T-helper 9 cell (primary cell): Measurements from ENCODE around the gene ABCB1.
"Not testable (repeated sequence)": the region's sequence is repeated elsewhere in the genome, so short reads cannot be mapped to it uniquely, and the experiment has no call there.

ENCODE experiments used
- DNase-seq: peaks from one replicate; pipeline ENCODE4 v3.0.0-alpha.2; 2020

The ABCB1 gene

DNA sequence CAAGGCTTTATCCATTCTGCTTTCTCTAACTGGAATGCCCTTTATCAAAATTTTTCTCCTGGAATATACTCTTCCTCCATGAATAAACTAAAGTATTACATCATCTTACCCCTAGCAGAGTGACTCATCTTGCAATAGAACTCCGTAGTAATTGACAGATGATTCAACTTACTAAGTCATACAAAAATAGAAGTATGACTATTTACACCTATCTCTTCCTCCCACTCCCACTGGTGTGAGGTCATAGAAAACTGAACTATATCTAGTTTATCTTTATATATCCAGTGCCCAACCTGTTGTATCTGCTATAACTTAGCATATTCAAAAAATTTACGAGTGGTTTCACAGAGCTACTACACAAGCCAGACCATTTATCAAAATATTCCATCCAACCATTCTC is 26.1 kb downstream of the ABCB1 start:
- no peak for DNase-seq

DNA sequence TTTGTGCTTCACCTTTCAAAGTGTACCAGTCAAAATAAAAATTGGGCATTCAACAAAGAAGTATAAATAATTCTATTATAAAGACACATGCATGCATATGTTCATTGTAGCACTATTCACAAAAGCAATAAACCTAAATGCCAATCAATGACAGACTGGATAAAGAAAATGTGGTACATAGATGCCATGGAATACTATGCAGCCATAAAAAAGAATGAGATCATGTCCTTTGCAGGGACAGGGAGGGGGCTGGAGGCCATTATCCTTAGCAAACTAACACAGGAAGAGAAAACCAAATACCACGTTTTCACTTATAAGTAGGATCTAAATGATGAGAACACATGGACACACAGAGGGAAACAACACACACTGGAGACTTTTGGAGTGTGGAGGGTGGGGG is 28.2 kb downstream of the ABCB1 start:
- not testable (repeated sequence) for DNase-seq

DNA sequence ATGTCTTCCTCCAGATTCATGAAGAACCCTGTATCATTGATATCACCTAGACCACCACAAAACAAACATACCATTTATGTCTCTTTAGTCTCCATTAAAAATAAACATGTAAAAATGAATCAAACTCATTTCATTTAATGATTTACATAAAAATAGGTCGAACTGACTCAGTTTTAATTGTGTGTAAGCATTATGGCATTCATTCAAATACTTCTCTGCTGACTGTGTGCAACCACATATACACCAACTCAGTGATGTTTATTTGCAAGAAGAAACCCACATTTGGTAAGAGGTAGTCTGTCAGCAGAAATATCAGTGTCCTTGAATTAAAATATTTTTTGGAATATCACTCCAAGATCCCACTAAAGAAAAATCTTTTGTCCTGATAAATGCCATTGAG is 30.5 kb downstream of the ABCB1 start:
- DNase-seq: no peak

DNA sequence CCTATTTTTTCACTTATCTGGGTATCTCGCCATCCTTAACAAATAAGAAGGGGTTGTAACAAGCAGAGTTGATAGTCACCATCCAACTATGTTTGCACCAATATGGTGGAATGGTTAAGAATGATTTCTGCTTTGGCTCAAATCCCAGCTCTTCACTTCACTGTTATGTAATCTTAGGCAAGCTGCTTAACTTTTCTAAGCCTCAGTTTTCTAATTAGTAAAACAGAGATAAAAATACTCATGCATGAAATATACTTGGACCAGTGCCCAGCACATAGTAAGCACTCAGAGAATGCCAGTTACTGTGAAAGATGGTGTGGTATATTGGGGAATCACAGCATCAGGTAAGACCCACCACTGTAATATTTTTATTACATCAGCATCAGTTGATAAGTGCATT is 33.6 kb downstream of the ABCB1 start:
- no peak for DNase-seq

DNA sequence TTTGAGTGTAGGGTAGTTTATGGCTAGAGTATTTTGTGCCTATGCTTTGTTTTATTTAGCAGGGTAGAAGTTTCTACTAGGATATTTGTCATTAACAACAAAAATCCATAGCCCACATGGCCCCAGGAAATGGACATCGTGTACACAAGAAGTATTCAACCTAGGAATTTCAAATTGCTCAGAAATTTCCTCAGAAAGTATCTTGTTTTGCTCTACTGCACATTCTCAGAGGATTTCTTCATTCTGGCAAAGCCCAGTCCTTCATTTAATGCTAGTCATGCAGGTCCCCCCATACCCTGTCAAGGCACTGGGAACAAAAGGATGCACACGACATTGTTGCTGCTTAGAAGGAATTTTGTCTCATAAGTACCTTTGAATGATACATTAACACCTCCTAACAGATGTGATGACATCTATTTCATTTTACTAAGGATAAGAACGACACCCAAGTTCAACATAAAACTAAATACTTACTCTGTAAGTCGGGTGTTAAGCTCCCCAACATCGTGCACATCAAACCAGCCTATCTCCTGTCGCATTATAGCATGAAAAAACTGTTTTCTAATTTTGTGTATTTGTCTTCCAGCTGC is 34.3 kb downstream of the ABCB1 start:
- no peak for DNase-seq

DNA sequence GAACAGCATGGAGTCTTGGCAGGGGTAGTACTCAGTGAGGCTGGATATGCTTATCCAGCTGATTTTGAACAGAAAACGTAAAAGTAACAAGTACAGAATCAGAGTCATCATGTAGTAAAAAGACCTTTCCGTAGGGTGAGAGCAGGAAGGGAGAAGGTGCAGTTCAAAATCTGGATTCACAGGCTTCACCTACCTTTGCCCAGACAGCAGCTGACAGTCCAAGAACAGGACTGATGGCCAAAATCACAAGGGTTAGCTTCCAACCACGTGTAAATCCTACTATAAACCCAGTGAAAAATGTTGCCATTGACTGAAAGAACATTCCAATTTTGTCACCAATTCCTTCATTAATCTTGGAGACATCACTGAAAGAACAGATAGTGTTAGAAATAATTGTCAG is 34.8 kb downstream of the ABCB1 start:
- DNase-seq: no peak

DNA sequence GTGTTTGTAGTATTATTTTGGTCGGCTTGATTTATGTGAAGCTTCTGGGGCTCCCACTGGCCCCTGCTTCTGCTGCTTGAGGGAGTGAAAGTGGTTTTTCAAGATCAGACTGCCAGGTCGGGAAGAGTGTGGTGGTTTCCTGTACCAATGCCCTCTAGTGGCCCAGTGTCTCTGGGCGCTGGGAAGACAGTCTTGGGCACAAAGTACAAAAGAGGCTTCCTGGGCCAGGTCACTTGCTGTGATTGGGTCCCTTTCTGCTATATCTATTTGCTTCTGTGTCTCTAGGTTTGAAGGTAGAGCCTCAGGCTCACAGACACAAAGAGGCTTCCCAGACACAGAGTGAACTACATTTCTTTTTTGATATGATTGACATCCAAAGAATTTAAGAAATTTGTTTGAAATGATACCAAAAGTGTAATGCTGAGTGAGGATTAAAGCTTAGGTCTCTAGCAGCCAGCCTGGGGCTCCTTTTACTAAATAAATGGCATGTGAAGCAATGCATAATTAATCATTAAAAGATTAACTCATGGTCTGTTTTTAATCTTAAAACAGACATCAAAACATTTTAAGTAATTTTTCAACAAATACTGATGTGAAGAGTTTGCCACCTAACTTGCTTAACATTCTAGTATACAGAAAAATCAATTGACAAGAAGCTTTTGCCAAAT is 36.3 kb downstream of the ABCB1 start:
- no peak for DNase-seq

DNA sequence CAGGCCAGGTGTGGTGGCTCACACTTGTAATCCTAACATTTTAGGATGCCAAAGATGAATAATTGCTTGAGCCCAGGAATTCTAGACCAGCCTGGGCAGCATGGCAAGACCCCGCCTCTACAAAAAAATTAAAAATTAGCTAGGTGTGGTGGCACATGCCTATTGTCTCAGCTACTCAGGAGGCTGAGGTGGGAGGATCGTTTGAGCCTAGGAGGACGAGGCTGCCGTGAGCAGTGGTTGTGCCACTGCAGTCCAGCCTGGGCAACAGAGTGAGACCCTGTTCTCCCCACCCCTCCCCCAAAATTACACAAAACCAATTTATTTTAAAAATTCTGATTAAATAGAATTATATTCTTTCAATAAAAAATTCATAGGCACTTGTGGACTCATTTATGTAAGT is 39.0 kb downstream of the ABCB1 start:
- DNase-seq: no peak

DNA sequence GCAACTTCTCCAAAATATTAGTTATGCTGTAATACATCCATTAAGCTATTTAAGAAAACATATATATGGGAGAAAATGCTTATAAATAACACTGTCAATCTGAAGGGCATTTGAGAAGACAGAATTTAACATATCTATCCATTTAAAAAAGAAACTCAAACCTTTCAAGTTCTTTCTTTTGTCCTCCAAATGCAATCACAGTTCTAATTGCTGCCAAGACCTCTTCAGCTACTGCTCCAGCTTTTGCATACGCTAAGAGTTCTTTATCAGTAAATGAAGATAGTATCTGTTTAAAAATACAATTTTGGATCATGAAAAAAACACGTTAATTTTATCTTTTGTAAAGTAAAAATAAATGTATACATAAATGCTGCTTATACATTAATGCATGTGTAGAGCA is 39.6 kb downstream of the ABCB1 start:
- no peak for DNase-seq

DNA sequence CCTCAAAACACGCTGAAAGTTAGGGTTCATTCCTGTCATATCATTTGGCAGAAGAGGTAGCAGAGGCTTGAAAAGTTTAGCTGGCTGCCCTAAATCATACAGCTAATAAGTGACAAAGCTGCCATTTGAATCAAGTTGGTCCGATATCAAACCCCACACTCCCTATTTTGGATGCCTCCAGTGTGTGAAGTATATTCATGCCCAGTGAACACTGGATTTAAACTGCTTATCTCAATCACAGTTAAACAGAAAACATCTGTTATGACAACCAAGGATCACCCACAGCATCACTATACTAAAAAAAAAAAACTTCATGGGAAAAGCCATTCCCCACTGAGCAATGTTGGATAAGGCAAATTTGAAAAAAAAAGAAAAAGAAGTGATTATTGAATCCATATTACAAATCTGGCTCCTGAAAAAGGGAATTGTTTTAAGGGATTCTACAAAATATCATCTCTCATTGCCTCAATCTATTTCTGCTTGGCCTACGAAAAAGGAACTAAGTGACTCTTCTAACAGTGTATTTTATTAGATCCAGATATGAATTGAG is 48.3 kb downstream of the ABCB1 start:
- no peak for DNase-seq

DNA sequence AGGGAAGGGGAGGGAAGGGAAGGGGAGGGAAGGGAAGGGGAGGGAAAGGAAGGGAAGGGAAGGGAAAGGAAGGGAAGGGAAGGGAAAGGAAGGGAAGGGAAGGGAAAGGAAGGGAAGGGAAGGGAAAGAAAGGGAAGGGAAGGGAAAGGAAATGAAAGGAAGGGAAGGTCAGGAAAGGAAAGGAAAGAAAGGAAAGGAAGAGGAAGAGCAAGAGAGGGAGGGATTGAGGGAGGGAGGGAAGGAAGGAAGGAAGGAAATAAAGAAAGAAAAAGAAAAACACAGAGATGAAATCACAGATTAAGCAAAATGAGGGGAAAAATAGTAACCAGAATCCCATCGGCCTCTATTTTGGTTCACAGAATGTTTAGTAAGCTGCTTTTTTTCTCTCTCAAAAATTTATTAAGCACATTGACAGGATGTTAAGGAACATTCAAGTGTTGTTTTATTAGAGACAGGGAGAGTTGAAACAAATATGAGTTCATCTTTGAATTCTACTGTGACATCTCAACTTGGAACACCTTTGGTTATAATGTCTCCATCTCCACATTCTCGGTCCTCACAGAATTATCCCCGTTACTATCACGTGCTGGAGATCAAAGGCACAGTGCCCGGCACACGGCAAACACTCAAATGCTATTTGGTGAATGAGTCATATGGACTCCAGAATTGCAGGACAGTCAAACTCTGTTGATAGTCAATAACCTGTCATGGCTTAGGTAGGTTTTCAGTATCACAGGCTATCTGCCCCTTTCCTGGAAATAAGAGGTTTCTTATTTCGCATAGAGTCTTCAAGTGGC is 52.4 kb downstream of the ABCB1 start:
- no peak for DNase-seq

DNA sequence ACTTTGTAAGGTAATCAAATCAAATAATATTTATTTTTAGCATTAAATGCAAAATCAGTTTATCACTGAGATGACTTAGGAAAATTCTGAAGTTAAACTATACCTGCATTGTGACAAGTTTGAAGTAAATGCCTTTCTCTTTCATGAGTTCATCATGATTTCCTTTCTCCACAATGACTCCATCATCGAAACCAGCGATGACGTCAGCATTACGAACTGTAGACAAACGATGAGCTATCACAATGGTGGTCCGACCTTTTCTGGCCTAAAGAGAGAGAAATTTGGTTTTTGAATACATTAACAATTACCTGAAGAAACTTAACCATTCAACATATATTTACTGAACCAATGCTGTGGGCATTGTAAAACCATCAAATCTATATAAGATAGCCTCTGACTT is 54.9 kb downstream of the ABCB1 start:
- DNase-seq: no peak

DNA sequence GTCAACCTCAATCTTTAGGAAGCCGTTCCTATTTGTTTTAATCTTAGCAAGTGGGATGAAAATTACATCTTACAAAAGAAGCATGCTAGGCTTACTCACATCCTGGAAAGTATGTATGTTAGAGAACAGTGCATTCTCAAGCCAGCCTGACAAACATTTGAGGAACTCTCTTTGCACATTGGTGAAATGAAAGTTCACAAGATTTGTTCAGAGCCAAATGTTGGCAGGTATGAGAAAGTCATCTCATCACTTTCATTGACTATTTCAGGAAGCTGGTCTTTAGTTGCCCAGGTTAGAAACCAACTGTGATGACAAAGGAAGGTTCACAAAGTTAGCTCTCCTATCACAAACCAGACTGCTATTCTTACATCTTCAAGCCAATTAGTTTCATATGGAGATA is 57.1 kb downstream of the ABCB1 start:
- no peak for DNase-seq

DNA sequence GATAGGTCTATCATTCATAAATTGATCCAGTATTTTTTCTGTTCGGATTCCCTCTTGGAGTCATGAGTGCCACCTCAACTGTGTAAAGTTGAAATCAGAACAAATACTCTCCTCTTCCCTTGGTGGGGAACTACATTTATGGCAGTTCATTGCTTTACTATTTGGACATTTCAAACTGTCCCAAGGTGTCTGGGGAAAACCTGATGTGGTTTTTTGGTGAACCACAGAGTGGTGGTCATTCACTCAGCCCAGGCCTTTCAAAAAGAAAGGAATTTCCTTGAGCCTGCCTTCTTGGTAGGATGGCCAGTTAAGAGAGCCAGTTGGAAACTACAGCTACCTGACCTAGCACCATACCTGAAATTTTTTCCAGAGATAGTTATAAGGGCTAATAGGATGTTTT is 59.0 kb downstream of the ABCB1 start:
- DNase-seq: no peak

DNA sequence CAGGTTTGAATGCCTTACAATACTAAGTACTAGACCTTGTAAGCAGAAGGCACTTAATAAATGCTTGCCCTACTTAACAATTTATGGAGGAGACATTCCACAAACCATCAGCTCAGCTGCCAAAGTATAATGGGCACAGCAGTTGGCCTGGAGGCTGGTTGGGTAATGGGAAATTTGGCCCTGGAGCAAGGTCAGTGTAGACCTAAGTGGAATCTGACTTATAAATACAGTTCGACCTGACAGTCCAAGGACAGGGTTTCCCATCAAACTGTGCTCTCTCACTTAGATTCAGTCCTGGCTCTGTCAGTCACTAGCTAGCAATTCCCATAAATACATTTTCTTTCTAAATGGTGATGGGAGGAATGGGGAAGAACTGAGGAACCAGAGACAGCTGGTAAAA is 62.6 kb downstream of the ABCB1 start:
- no peak for DNase-seq

DNA sequence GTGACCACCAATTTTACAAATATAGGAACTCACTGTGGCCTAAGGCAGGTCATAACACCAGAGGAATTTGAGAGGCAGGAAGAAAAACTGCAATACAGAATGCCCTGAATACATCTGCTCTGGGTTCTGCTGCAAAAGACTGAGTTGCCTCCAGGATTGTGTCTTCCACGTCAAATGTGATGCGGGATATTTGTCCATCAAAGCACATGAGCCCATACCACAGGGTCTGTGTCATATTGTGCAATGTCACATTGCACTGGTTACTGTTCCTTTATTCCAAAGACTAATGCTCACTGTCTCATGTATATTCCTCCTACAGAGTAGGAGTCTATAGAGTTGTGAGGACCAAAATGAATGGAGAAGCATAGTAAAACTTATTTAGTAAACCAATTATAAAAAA is 66.6 kb downstream of the ABCB1 start:
- no peak for DNase-seq

DNA sequence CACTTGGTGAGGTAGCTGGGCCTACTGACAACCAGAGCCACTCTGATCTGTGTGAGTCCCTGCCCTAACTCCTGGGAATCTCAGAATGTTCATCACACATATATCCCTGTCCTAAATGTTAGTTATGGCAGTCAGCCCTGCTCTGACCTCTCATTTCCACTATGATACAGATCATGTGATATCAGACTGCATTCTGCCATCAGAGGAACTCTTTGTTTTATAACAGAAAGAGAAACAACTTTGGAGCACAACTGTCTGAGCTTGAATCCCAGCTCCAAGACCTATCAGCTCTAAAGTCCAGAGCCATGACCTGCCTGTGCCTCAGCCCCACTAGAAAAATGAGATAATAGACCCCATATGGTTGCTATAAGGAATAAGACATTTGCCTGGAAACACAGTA is 70.6 kb downstream of the ABCB1 start:
- no peak for DNase-seq

DNA sequence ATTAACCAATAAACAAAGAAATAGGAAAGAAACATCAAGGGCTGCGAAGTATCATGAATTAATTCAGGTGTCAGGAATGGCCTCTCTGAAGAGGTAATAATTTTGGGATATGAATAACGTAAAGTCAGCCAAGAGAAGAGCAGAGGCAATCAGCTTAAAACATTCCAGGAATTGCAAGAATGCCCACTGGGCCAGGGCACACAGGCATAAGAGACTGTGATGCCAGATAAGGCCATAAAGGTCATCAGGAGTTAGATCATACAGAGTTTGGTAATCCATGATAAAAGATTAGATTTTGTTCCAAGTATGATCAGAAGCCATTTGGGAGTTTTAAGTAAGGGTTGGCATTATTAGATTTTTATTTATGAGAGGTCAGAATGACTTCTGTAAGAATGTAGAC is 72.0 kb downstream of the ABCB1 start:
- DNase-seq: no peak

DNA sequence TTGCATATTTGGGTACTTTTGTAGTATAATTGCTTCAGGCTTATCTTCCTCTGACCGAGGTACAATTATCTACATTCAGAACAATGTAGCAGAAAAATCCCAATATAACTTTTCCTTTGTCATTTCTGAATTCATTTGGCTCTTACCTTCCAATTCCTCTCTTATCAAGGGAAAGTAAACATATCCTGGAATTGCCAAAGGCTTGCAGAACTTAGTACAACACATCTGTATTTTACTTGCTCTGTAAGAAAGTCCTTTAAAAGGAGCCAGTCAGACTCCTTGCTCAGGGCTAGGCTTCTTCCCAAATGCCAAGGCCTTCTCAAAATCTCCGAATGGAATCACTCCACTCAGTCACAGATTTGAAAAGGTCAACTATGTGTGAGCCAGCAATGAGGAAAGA is 81.9 kb downstream of the ABCB1 start:
- no peak for DNase-seq

DNA sequence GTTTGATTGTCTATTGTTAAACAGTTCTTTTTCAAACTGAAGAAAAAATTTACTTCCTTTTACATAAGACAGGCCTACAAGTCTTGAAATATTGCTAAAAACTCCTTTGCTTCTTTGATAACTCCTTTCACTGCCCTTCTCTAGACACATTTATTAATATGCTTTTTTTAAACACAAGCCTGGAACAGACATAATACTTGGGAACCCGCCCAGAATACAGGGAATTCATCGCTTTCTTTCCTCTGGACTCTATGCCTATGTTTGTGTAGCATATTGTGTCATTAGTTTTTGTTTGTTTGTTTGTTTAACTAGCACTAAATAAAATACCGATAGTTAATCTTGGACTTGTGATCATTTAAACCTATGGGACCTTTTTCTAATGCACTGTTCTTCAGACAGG is 82.8 kb downstream of the ABCB1 start:
- no peak for DNase-seq

DNA sequence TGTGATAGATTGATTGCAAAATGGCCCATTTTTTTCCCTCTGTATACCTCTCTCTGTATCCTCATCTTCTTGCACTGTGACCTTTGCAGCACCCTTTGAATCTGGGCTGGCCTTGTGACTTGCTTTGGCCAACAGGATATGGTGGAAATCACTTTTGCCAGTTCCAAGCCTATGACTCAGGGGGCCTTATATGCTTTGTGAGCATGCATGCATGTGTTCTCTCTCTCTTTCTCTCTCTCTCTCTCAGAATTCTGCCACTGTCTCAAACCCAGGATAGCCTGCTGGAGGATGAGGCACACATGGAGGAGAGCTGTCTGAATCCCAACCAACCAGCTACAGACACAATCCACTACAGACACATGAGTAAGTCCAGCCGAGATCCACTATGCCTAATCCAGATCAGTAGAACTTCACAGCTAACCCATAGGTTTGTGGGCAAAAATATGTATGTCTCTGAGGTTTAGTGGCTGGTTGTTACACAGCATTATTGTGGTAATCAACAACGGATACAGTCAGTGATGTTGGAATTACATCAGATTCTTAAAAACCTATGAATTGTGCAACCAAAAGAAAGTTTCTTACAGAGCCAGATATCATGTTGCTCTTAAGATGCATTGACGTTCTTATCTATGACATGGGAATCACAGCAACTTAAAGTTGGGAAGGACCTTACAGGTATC is 83.4 kb downstream of the ABCB1 start:
- no peak for DNase-seq

DNA sequence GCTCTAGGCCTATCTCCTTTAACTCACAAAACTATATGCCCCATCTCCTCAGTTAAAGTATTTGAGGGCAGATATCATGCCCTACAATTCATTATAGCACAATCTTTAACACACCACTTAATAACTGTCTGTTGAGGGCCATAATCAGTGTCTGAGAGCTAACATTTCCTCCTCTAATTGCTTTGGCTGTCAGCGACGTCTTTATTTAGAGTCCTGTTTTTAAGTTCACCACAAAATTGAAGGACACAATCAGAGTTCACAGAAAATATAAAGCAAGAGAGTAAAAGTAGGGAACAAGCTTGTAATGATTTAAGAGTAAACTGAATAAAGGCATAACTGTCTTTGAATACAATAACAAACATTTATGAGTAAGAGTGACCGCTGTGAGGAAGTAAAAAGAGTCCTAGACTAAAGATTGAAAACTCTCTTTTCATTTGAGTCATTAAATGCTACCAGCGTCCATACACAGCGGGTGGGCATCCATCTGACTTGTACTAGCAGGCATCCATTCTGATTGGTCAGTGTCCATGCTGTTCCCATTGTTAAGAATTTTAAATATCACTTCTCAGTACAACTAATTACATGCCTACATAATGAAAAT is 86.8 kb downstream of the ABCB1 start:
- DNase-seq: no peak

DNA sequence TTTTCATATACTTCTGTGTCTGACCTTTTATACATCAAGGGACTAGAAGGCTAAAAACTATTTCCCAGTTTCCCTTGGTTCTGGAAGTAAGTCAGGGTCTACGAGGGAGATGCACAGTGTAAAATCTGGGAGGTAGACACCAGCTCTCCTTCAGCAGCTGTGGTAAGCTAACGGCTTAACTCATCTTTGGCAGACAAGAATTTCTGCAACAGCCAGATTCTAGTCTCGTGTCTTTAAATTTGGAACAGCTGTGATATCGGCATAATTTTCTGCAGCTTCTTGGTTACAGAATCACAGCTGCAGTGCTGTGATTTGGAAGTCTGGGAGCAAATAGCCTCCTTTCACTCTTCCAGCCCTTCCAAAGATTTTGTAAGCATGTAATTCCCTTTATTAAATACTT is 87.8 kb downstream of the ABCB1 start:
- no peak for DNase-seq
